ENCODE data around the gene PCBP1.

- TF ChIP-seq CTCF (conservative IDR thresholded peaks at IDR 0.05; ENCODE audit: low read length), result no peak
- no peak for TF ChIP-seq EZH2phosphoT487 (IDR thresholded peaks at IDR 0.05; ENCODE audit: borderline replicate concordance)
Observed at GRCh38 chr2:70121627-70122372, 34.5 kb downstream of the PCBP1 start.
